ENCODE measurements around the gene FARP1. TPM values are rescaled to one million over a fixed set of nuclear protein-coding genes. Genes with fewer than 3 reads are reported as not detected.

Gene FARP1
- total and polyA plus RNA-seq, 2 of the 8 experiments (the other 6 are each of a cell fraction or from before 2014, with no cell fraction given), result 24.7 to 104 TPM

DNA sequence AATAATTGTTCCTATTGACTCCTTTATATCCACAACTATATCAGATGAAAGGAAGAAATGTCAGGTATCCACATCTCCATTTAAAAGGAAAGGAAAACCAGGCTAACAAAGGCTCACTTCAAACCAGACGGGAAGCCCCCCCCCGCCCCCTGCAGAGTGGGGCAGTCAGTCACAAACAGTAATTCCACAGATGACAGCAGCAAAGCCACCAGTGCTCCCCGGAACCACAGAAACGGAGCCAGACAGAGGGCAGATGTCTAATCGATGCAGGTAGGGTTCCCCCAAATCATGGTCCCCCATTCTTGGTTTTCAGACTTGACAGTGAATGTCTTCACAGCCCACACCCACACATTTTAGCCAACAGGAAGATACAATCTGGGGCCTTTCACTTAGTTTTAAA, 333.2 kb downstream of the FARP1 start (continued):
- TF ChIP-seq HDAC2 (IDR thresholded peaks at IDR 0.05; ENCODE audit: borderline replicate concordance in 1 of 2, low read depth in 2 of 2, low read length in 2 of 2), result no peak
- no peak for TF ChIP-seq SRF (IDR thresholded peaks at IDR 0.05; ENCODE audit: low read depth, low read length)
- no peak for TF ChIP-seq KDM4A (IDR thresholded peaks at IDR 0.05; ENCODE audit: low read depth, low read length, severe bottlenecking)
- TF ChIP-seq CTBP2 (IDR thresholded peaks at IDR 0.05; ENCODE audit: borderline replicate concordance, insufficient read depth, insufficient read length, low read length), result peak; percentile 69

Measured in H1 (cell line).